Germinal center (tissue), 1 donor: ENCODE data around the gene BSND.

ENCODE experiments used
- DNase-seq: peaks from one replicate; pipeline ENCODE4 v3.0.0; 2012; ENCODE audit warnings: mixed read lengths, low spot score

The BSND gene

DNA sequence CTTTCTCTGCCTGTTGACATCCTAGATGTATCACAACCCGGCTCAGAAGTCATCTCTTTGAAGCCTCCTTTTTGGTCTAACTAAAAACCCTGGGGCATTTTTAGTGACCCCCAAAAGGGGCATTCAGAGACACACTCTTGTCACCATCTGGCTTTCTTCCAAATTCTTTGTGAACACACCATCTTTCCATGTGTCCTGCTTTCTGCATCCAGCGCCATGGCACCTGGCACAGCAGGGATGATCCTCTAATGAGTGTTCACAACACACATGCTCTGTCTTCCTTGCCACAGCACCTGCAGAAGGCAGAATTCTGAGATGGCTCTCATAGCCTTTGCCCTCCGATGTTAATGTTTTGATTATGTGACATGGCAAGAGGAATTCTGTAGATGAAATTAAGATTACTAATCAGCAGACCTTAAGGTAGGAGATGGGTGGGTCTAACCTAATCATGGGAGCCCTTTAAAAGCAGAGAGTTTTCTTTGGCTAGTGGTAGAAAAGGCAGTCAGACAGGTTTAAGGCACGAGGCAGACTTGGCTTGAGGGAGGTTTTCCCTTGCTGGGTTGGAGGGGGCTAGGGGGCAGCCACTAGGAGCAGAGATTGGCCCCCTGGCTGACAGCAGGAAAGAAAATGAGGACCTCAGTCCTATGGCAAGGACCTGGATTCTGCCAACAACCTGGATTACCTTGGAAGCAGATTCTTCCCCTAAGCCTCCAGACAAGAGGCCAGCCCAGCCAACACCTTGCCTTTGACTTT is 23.2 kb upstream of the BSND start:
- DNase-seq = no peak

DNA sequence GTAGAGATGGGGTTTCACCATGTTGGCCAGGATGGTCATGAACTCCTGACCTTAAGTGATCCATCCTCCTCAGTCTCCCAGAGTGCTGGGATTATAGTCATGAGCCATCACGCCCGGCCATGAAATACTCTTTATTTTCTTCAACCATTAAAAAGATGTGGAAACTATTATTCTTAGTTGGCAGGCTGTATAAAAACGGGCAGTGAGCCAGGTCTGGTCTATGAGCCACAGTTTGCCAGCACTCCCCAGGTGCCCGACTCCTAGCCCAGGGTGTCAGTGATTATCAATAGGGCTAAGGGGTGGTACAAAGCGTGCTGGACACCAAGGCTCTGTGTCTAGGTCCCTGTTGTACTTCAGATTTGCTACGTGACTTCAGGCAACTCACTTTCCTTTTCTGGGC is 22.0 kb upstream of the BSND start:
- DNase-seq = no peak

DNA sequence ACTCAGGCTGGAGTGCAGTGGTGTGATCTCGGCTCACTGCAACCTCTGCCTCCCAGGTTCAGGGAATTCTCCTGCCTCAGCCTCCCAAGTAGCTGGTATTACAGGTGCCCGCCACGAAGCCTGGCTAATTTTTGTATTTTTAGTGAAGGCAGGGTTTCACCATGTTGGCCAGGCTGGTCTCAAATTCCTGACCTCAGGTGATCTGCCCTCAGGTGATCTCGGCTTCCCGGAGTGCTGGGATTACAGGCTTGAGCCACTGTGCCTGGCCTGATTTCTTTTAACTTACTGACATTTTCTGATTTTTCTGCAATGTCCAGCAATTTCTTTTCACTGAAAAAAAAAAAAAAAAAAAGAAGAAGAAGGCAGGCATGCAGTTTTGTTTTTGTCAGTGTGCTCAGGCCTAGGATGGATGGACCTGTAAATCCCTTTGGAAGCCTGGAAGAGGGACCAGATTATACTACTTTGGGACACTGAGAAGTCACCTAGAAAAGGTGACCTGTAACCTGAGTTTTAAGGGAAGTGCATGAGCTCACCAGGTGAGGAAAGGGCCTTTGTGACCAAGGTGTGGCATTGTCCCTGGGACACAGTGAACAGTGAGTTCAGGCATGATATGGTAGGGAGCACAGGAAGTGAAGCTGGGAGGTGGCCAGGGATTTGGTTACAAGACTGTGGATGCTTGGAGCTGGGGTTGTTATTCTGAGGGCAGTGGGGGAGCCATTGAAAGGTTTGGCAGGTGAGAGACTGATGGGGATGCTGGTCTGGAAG is 21.0 kb upstream of the BSND start:
- DNase-seq = no peak

DNA sequence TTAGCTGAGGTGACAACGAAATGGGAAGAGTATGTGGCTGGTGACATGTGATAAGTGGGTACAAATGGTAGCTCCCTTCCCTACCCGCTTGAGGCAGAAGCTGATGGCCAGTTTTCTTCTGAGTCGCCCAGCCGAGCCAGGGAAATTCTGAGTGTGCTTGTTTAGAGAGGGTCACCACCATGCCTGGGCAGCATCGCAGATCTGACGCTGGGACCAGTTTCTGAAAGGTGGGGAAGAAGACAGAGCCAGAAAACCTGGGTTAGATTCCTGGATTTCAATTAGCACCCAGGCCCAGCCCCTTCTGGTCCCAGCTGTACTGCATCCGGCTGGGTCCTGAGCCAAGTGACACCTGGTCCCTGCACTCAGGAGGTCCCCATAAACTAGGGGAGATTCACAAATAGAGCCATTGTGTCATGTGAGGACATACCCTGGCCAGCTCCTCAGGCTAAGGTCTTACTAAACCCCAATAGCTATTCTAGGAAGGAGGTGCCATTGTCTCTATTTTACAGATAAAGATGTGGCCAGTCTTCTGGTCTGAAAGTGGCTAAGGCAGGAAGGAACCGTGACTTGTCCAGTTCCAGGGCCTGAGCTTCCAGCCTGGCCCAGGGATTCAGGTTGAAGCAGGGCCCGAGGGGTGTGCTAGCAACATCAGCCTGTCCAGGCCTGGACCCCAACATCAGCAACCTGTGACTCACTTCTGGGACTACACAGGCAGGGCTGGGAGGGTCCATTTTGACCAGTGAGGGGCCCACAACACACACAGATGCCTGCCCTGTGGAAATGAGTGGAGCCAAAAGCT is 20.0 kb upstream of the BSND start:
- no peak for DNase-seq

DNA sequence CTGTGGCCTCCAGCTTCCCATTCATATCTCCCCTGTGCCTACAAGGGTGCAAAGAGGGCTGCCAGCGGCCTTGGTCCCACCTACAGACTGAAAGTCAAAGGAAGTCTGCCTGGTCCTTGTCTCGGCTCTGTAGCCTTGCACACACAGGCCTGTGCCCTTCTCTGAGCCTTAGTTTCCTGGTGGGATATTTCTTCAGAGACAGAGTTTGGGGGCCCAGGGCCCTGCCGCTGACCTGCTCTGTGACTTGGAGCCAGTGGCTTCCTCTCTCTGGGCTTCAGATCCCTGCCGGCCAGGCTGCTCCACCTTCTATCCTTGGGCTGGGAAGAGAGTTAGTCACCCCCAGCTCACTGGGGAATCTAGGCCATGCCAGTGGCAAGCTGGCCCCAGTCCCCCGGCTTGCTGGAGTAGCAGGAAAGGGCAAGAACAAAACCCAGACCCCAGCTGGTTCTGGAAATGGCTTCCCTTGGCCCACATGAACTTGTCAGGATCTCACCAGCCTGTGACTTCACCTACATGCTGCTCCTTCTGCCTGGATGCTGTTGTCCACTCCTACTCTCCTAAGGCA is 19.3 kb upstream of the BSND start:
- no peak for DNase-seq

DNA sequence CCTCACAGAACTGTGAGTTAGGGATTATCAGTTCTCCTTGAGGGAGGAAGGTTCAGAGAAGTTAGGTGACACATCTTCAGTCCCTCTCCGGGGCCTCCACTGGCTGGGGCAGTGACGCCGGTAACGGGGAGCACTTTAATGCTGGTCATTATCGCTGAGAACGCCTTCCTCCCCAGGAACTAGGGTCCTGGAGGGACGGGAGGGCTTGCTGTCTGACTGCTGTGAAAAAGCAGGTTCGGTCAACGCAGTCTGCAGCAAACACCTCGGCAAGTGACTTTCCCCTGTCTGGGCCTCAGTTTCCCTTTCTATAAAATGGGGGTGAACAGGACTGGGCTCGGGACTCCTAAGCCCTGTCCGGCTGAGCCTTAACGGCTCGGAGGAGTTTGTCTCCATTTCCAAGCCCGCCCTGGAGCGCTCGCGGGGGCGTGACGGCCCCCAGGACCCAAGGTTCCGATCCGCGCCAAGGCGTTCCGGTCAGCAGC is 18.6 kb upstream of the BSND start:
- DNase-seq = no peak

DNA sequence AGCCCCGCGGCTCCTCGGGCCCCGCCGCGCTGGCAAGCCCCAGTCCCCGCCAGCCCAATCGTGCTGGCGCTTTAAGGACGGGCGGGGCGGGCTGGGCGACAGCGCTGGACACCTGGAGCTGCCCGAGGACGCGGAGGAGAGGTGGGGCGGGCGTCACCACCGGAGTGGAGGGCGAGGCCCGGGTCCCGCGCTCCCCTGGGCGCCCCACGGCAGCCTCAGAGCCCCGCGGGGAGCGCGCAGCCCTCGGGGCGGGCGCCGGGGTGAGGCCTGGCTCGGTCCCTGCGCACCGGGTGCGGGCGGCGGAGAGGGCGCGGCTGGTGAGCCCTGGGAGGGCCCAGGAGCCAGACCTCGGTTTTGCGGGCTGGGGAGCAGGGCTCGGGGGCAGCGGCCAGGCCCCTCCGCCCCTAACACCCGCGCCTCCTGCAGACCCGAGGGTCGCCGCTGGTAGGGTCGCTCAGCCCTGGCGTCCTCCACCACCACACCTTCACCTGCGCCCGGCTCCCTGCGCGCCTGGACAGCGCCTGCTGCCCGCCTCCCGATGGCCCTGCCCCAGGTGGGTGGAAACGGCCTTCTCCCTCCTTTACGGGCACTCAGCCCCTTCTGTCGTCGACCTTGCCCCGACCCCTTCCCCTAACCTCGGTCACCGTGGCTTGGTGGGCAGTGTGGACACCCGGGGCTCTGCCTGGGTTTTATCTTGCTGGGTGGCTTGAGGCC is 18.0 kb upstream of the BSND start, which contains the start of gene TMEM61:
TMEM61 (plus strand) TSS at position 101 of the 714 bp plus-strand sequence; CDS start at position 539, 438 bp downstream.
- DNase-seq = no peak

DNA sequence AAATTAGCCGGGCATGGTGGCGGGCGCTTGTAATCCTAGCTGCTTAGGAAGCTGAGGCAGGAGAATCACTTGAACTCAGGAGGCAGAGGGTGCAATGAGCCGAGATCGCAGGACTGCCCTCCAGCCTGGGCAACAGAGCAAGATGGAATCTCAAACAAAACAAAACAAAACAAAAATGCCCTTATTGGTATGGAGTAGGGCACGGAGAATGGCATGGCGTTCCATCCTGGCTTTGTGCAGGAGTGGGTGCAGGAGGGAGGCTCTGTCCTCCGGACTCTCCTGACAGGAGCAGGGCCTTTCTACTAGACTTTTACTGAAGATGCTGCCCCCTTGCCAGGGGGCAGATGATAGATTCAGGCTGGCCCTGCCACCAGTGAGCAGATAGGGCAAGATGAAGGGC is 17.3 kb upstream of the BSND start:
- no peak for DNase-seq

DNA sequence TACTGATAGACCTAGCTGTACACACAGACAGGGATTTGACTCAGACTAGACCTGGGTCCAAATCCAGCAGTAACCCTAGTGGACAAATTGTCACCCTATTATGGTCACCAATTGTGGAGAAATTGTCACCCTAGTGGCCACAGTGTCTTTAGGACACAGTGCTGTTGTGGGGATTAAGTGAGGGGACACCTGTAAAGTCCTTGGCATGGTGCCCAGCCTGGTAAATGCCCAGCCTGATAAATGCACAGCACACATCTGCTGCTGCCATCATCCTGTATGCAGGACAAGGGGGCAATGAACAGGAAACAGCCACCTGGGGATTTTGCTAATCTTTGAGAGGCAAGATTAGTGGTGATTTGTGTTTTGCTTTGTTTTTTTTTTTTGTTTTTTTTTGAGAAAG is 16.0 kb upstream of the BSND start:
- DNase-seq = no peak

DNA sequence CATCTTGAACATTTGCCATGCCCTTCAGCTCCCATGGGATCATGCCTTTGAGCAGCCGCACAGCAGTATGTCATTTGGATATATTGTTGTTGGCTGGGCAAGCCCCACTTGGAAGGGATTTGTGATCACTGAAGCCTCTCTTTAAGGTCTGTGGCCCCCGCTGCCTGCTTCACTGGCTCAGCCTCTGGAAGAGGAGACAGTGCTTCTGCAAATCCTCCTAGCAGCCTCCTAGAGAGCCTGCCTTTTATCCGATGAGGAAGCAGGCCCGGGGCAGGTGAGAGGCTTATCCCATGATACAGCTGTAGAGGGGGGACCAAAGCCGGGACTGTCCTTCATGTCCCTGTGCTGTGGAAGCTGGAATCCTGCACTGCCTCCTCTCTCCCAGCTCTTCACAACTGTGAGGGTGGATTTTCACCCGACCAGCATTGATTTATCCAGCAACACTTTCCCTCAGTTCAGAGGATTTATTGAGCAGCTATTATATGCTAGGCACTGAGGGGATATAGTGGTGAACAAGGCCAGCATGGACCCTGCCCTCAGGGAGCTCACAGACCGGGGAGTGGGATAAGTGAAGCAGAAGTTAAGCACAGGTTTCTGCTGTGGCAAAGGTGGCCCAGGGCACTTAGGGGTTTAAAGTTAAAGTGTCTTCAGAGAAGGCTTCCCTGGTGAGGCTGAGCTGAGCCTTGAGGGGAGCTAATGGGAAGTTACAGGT is 14.4 kb upstream of the BSND start:
- no peak for DNase-seq

DNA sequence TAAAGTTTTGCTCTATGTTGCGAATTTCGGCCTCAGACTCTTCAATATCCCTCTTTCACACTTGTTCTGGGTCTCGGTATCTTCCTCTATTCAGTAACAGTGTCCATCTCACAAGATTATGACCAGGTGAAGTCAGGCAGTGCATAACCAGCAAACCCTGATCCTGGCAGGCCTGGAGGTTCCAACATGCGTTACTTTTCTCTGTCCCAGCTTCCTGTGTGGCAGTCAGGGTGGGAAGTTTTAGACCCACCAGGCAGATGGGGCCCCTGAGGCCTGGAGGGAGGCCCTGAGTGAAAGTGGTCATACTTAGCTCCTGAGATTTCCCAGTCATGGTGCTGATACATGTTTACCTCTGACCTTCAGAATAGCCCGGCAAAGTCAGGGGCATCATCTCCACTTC is 13.2 kb upstream of the BSND start:
- DNase-seq = no peak

DNA sequence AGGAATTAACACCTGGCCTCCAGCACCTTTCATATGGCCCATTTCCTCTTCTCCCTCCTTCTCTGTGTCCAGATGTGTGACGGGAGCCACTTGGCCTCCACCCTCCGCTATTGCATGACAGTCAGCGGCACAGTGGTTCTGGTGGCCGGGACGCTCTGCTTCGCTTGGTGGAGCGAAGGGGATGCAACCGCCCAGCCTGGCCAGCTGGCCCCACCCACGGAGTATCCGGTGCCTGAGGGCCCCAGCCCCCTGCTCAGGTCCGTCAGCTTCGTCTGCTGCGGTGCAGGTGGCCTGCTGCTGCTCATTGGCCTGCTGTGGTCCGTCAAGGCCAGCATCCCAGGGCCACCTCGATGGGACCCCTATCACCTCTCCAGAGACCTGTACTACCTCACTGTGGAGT is 12.7 kb upstream of the BSND start:
- DNase-seq = no peak

DNA sequence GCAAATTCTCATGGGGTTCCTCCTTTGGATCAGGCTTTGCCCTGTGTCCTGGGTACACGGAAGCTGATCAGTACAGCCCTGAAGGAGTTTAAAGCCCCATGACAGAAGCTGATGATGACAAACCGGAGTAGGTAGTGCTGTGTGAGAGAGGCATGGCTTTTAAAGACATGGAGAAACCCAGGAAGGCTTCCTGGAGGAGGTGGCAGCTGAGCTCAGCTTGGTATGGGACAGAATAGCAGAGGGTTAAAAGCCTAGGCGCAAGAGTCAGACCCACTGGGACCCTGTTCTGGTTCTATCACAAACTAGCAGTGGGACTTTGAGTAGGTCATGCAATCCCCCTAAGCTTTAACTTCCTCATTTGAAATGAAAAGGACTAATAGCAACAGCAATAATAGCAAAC is 12.2 kb upstream of the BSND start:
- no peak for DNase-seq

DNA sequence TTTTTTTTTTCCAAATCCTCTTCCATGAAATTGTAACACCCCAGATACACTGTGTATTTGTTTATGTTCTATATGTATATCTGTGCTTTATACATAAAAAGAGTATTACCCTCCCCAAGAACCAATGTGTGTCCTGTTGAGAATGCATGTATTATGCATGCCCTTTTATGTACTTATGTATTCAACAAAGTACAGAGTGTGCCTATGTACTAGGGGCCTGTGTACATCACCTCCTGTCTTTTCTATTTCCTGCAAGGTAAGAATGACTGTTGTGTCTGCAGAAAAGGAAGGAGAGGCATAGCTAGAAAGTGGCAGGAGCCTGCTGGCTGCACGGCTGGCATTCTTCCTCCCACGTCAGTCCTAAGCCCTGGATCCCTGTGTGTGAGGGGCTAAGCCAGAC is 11.3 kb upstream of the BSND start:
- no peak for DNase-seq

DNA sequence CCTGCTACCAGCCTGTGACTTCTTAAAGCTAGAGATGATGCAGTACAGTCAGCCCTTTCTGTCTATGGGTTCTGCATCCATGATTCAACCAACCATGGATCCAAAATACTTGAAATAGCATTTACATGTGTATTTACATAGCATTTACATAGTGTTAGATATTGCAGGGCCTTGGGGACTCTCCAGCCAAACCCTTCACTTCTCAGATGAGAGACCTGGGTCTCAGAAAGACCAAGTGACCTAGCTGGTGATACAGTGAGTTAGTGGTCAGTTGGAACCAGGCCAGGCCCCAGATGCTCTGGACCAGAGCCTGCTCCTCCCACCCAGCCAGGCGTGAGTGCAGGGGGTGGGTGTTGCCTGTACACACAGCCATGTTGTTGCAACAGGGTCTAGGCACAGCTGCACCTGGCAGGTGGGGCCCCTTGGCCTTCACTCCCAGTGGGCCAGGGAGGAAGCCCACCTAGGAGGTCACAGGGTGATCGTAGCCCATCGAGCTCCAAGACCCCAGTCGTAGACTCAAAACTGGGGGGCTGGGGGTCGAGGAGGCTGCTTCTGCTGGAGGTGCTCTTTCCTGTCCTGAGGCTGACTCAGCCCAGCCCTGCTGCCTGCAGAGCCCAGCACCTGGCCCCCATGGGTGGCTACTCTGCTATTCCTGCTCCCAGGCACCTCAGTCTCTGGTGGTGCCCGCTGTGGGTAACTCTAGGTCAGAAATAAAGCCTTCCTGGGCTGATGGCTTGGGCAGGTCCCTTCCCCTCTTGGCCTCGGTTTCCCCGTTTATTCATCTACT is 10.6 kb upstream of the BSND start:
- no peak for DNase-seq

DNA sequence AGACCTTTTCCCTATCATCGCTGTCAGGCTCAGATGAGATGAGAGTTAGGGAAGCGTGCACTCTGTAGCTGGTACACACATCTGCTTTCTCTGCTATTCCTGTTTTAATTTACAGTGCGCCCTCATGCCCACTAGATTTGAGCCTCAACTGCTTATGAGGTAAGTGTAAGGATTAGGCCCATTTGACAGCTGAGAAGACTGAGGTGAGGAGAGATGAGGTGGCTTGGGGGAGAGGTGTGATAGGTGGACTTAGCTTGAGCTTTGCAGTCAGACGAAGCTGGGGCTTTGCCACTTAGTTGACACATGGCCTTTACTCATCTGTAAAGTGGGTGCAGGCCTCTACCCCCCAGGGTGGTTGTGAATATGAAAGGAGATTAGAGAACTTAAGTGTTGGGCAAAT is 9.8 kb upstream of the BSND start:
- no peak for DNase-seq

DNA sequence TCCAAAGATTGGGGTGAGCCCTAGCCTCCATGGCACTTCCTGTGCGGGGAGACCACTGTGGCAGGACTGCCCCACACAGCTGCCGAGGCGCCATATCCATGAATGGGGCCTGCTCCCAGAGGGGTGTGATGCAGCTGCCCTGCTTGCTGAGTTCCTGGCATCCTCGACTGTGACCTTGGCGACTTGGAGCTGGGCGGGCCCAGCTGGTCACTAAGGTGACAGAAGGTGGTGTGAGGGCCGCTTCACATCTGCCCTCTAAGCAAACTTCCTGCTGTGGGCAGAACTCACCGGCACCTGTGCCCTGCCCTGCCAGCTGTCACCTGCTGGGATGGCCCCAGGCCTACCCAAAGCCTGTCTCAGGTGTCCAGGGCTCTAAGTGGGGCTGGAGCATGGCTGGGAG is 9.3 kb upstream of the BSND start:
- no peak for DNase-seq

DNA sequence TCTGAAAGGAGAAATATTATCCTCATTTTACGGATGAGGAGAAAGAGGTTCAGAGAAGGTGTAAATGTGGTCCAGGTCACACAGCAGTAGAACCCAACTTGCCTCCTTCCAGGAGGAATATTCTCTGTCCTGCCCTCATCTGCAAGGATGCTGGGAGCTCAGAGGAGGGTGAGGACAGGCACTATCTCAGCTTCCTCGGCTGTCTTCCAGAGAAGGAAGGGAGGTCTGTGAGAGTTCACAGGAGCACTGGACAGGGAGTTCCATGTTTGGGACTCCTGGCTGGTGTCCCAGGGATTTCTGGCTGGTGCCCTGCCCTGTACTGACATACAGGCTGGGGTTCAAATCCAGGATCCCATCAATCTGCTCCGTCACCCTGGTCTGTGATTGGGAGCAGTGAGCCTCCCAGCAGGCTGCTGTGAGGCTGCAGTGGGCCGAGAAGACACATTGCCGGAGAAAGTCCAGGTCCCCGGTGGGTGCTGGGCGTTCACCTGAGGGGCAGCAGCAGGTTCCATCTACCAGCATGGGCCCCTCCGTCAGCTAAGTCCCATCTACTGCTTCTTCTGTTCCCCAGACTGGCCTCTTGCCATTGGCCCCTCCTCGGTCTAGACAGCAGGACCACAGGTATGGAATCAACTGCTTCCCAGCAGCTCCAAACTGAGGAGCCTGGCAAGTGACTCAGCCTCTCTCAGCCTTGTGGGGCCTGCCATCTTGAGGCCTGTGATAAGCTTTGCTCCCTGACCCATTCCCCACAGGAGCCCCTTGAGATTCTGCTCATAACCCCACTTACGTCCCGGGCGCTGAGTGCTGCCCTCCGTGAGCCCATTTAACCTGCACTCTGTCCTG is 8.5 kb upstream of the BSND start:
- DNase-seq = no peak

DNA sequence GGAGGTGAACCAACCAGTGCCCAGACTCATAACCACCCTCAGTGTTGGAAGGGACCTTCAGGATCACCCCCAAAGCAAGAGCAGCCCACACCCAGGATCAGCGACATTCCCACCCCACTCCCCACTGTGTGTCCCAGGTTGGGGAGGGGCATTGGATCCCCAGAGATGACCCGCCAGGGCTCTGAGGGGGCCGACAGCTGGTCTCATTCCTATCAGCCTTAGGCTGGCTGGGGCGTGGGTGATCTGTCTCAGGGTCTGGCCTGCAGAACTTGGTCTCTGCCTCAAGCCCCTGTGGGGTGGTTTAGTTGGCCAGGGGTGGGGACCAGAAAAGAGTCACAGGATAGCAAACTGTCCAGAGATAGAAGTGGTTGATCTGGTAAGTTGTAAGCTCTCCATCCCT is 7.8 kb upstream of the BSND start:
- no peak for DNase-seq
